HEK293 (cell line): ENCODE results near the gene NCKAP5.

ENCODE experiments used
- ATF2 ChIP-seq: fragments of 450-650 bp; formaldehyde crosslinking; IDR thresholded peaks from 2 replicates; pipeline ENCODE4 v1.5.1; 2016; ENCODE audit warnings: missing biosample characterization, missing genetic modification characterization, low read depth
- CTCF ChIP-seq: fragments of 450-650 bp; formaldehyde crosslinking; IDR thresholded peaks from 2 replicates; pipeline ENCODE4 v1.5.1; 2016; ENCODE audit warnings: missing biosample characterization, missing genetic modification characterization
- GLI2 ChIP-seq: fragments of 450-650 bp; formaldehyde crosslinking; IDR thresholded peaks from 2 replicates; pipeline ENCODE4; 2017; ENCODE audit warnings: missing biosample characterization, missing genetic modification characterization, low read depth, borderline replicate concordance
- HIC1 ChIP-seq: fragments of 450-650 bp; formaldehyde crosslinking; IDR thresholded peaks from 2 replicates; pipeline ENCODE4 v1.5.1; 2016; ENCODE audit warnings: missing biosample characterization, missing genetic modification characterization
- HOXC10 ChIP-seq: sonication (generic); formaldehyde crosslinking; IDR thresholded peaks from 2 replicates; pipeline ENCODE4 v1.8.1; 2023; ENCODE audit warnings: mild to moderate bottlenecking, missing genetic modification reagents
- PBX3 ChIP-seq: sonication (generic); formaldehyde crosslinking; IDR thresholded peaks from 2 replicates; pipeline ENCODE4 v1.8.1; 2022; ENCODE audit warnings: mild to moderate bottlenecking, moderate library complexity, missing genetic modification reagents
- ZNF10 ChIP-seq: fragments of 450-650 bp; formaldehyde crosslinking; IDR thresholded peaks from 2 replicates; pipeline ENCODE4 v1.5.1; 2017; ENCODE audit warnings: missing biosample characterization, missing genetic modification characterization
- ZNF146 ChIP-seq: fragments of 450-650 bp; formaldehyde crosslinking; IDR thresholded peaks from 2 replicates; pipeline ENCODE4 v1.5.1; 2016; ENCODE audit warnings: missing biosample characterization, missing genetic modification characterization
- ZNF398 ChIP-seq: fragments of 450-650 bp; formaldehyde crosslinking; IDR thresholded peaks from 2 replicates; pipeline ENCODE4 v1.5.1; 2017; ENCODE audit warnings: missing biosample characterization, missing genetic modification characterization
- ZNF558 ChIP-seq: fragments of 450-650 bp; formaldehyde crosslinking; IDR thresholded peaks from 2 replicates; pipeline ENCODE4 v1.5.1; 2016; ENCODE audit warnings: missing biosample characterization, missing genetic modification characterization

GRCh38 chr2:133589456-133589855 lies 21.2 kb upstream of the NCKAP5 start:
- TF ChIP-seq CTCF (tag by site-specific recombination): no peak
- TF ChIP-seq ZNF10 (tag by site-specific recombination): no peak
- TF ChIP-seq GLI2 (tag by site-specific recombination): no peak
- no peak for TF ChIP-seq ZNF146
- TF ChIP-seq ZNF558: no peak
- no peak for TF ChIP-seq ATF2 (tag by site-specific recombination)
- TF ChIP-seq HOXC10 (CRISPR knock-in tag): no peak
- no peak for TF ChIP-seq ZNF398 (tag by site-specific recombination)
- no peak for TF ChIP-seq PBX3 (CRISPR knock-in tag)
- no peak for TF ChIP-seq HIC1 (tag by site-specific recombination)
